ENCODE measurements around the gene PRKRIP1.

- TF ChIP-seq CTCF (IDR thresholded peaks at IDR 0.05; ENCODE audit: insufficient read depth, low read depth, low read length) (no peak), EZH2 (IDR thresholded peaks at IDR 0.05; ENCODE audit: insufficient read depth, low read length) (no peak)
Measured at GRCh38 chr7:102376964-102377466, 19.1 kb upstream of the PRKRIP1 start.

Measured in astrocyte (in vitro differentiated cells and primary cell).